GM12891 (cell line): ENCODE data around the gene TRMT2B.
"Not testable (repeated sequence)": the region's sequence is repeated elsewhere in the genome, so short reads cannot be mapped to it uniquely, and the experiment has no call there.

Experiments
- PAX5 ChIP-seq: IDR thresholded peaks from 2 replicates; pipeline ENCODE4 v1.6.1; 2011; ENCODE audit warnings: low read length, moderate library complexity, mild to moderate bottlenecking; ENCODE audit not compliant: insufficient read depth, severe bottlenecking
- POLR2A ChIP-seq: IDR thresholded peaks from 2 replicates; pipeline ENCODE4 v1.6.1; 2011; ENCODE audit warnings: low read depth, low read length, control low read depth
- POLR2AphosphoS5 ChIP-seq: IDR thresholded peaks from 2 replicates; pipeline ENCODE4 v1.6.1; 2011; ENCODE audit warnings: low read depth, low read length, control low read depth
- POU2F2 ChIP-seq: IDR thresholded peaks from 2 replicates; pipeline ENCODE4 v1.6.1; 2011; ENCODE audit warnings: low read depth, mild to moderate bottlenecking, control low read depth, low read length, moderate library complexity
- SPI1 ChIP-seq: IDR thresholded peaks from 2 replicates; pipeline ENCODE4 v1.6.1; 2011; ENCODE audit warnings: low read depth, low read length, control low read depth
- TAF1 ChIP-seq: IDR thresholded peaks from 2 replicates; pipeline ENCODE4 v1.6.1; 2011; ENCODE audit warnings: low read depth, low read length, control low read depth

DNA sequence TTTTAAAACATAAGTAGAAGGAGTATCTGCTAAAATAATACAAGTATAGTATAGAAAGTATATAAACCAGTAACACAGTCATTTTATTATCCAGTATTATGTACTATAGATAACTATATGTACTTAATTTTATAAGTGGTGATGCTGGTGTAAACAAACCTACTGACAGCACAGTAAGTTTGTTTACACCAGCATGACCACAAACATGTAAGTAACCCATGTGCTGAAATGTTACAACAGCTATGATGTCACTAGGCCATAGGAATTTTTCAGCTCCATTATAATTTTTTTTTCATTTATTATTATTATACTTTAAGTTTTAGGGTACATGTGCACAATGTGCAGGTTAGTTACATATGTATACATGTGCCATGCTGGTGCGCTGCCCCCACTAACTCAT is 39.9 kb downstream of the TRMT2B start:
- not testable (repeated sequence) for TF ChIP-seq TAF1, POLR2AphosphoS5, POLR2A, PAX5, POU2F2, SPI1
